ENCODE measurements around the gene CUX1.

Gene CUX1

DNA sequence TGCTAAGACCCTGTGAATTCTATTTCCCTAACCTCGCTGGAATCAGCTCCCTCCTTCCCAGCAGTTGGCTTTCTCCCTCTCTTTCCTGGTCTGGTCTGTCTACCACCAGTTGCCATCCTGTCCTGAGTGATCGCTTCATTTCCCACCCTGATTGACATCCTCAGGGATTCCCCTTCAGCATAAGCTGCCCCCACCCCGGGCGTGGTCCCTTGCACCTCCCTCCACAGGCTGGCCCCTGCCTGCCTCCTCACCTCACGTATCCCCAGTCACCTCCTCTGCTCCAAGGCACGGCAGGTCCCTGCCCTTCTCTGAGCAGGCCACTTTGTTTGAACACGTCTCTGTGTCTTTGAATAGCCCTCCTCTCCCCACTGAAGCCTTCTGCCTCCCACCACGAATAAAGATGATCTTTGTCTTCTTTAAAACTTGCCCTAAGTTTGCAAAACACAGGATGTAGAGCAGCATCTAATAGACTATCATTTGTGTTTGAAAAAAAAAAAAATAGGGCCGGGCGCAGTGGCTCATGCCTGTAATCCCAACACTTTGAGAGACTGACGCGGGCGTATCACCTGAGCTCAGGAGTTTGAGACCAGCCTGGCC lies 233.5 kb downstream of the CUX1 start:
- no peak for TF ChIP-seq EP300 (IDR thresholded peaks at IDR 0.05; ENCODE audit: borderline replicate concordance)
- no peak for TF ChIP-seq CEBPB (IDR thresholded peaks at IDR 0.05)
- TF ChIP-seq REST (IDR thresholded peaks at IDR 0.05; ENCODE audit: low read depth) = no peak
- no peak for TF ChIP-seq EGR1 (IDR thresholded peaks at IDR 0.05)
- no peak for TF ChIP-seq RAD21 (IDR thresholded peaks at IDR 0.05; ENCODE audit: low read depth)
- TF ChIP-seq FOXM1 (IDR thresholded peaks at IDR 0.05; ENCODE audit: borderline replicate concordance, low read depth) = no peak
- TF ChIP-seq TEAD4 (IDR thresholded peaks at IDR 0.05) = no peak
- no peak for TF ChIP-seq CREB1 (IDR thresholded peaks at IDR 0.05; ENCODE audit: low read depth)
- no peak for TF ChIP-seq YY1 (IDR thresholded peaks at IDR 0.05; ENCODE audit: low read depth)
- TF ChIP-seq, protein P1, sequence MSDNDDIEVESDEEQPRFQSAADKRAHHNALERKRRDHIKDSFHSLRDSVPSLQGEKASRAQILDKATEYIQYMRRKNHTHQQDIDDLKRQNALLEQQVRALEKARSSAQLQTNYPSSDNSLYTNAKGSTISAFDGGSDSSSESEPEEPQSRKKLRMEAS (IDR thresholded peaks at IDR 0.05) = no peak
- no peak for TF ChIP-seq TCF12 (IDR thresholded peaks at IDR 0.05; ENCODE audit: low read depth)
- no peak for TF ChIP-seq USF1 (IDR thresholded peaks at IDR 0.05)

GRCh38 chr7:102054158-102054557 lies 236.7 kb downstream of the CUX1 start:
- TF ChIP-seq YY1 (IDR thresholded peaks at IDR 0.05; ENCODE audit: low read depth) (no peak), RAD21 (IDR thresholded peaks at IDR 0.05; ENCODE audit: low read depth) (no peak)

DNA sequence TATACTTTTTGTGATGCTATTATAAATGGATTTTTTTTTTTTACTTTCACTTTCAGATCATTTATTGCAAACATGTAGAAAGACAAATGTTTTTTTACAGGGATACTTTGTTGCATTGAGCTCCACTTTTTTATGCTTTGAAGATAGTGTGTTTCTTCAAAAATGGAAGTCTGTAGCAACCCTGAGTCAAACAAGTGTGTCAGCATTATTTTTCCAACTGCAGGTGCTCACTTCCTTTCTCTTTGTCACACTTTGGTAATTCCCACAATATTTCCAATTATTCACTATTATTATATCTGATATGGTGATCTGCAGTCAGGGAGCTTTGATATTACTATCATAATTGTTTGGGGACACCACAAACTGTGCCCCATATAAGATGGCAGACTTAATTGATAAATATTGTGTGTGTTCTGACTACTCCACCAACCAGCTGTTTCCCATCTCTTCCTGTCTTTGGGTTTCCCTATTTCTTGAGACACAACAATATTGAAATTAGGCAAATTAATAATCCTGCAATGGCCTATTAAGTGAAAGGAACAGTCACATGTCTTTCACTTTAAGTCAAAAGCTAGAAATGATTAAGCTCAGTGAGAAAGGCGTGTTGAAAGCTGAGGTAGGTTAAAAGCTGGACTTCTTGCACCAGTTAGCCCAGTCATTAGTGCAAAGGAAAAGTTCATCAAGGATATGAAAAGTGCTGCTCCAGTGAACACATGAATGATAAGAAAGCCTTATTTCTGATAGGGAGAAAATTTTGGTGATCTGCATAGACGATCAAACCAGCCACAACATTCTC lies 238.0 kb downstream of the CUX1 start:
- TF ChIP-seq CEBPB (IDR thresholded peaks at IDR 0.05) (no peak), RAD21 (IDR thresholded peaks at IDR 0.05; ENCODE audit: low read depth) (no peak), EGR1 (IDR thresholded peaks at IDR 0.05) (no peak), ZBTB7A (IDR thresholded peaks at IDR 0.05; ENCODE audit: low read depth) (no peak), TAF1 (IDR thresholded peaks at IDR 0.05; ENCODE audit: low read depth) (no peak), CREB1 (IDR thresholded peaks at IDR 0.05; ENCODE audit: low read depth) (no peak)
- TF ChIP-seq, protein P1 (IDR thresholded peaks at IDR 0.05) = no peak

GRCh38 chr7:102059524-102059923 lies 242.1 kb downstream of the CUX1 start:
- no peak for TF ChIP-seq NFIC (IDR thresholded peaks at IDR 0.05)
- no peak for TF ChIP-seq CEBPB (IDR thresholded peaks at IDR 0.05)
- no peak for TF ChIP-seq EGR1 (IDR thresholded peaks at IDR 0.05)
- TF ChIP-seq RAD21 (IDR thresholded peaks at IDR 0.05; ENCODE audit: low read depth) = no peak
- no peak for TF ChIP-seq REST (IDR thresholded peaks at IDR 0.05; ENCODE audit: low read depth)
- TF ChIP-seq EP300 (IDR thresholded peaks at IDR 0.05; ENCODE audit: borderline replicate concordance) = no peak
- TF ChIP-seq TCF12 (IDR thresholded peaks at IDR 0.05; ENCODE audit: low read depth) = no peak
- TF ChIP-seq TAF1 (IDR thresholded peaks at IDR 0.05; ENCODE audit: low read depth) = no peak
- TF ChIP-seq, protein P1 (IDR thresholded peaks at IDR 0.05) = no peak
- TF ChIP-seq FOXM1 (IDR thresholded peaks at IDR 0.05; ENCODE audit: borderline replicate concordance, low read depth) = no peak
- no peak for TF ChIP-seq USF1 (IDR thresholded peaks at IDR 0.05)
- TF ChIP-seq TEAD4 (IDR thresholded peaks at IDR 0.05) = no peak
- no peak for TF ChIP-seq CREB1 (IDR thresholded peaks at IDR 0.05; ENCODE audit: low read depth)
- no peak for TF ChIP-seq YY1 (IDR thresholded peaks at IDR 0.05; ENCODE audit: low read depth)
- no peak for TF ChIP-seq ZBTB7A (IDR thresholded peaks at IDR 0.05; ENCODE audit: low read depth)

DNA sequence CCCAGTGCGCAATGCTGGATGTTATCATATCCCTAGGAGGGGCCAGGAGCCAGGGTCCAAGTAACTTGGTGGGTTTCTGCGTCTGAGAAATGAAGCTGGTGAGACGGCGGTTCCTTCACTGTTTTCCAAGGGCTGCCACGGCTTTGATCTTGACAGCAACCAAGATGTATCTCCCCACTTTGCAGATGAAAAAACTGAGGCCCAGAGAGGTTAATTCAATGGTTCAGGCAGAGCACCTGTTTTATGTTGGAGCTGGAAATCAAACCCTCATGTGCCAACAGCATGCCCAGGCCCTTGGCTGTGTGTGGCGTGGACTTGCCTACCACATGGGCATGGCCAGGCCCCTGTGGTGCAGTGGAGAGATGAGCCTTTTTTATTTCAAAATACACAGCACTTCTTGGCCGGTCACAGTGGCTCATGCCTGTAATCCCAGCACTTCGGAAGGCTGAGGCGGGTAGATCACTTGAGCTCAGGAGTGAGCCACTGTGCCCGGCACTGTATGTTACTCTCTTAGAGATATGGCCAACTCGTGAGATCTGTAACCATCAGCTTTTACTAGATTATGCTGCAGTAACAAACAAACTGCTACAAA lies 244.0 kb downstream of the CUX1 start:
- no peak for TF ChIP-seq EP300 (IDR thresholded peaks at IDR 0.05; ENCODE audit: borderline replicate concordance)
- TF ChIP-seq EGR1 (IDR thresholded peaks at IDR 0.05) = no peak
- TF ChIP-seq FOXM1 (IDR thresholded peaks at IDR 0.05; ENCODE audit: borderline replicate concordance, low read depth) = no peak
- no peak for TF ChIP-seq ZBTB7A (IDR thresholded peaks at IDR 0.05; ENCODE audit: low read depth)
- TF ChIP-seq TCF12 (IDR thresholded peaks at IDR 0.05; ENCODE audit: low read depth) = no peak
- TF ChIP-seq YY1 (IDR thresholded peaks at IDR 0.05; ENCODE audit: low read depth) = no peak
- TF ChIP-seq CREB1 (IDR thresholded peaks at IDR 0.05; ENCODE audit: low read depth) = no peak
- TF ChIP-seq TEAD4 (IDR thresholded peaks at IDR 0.05) = no peak
- no peak for TF ChIP-seq NFIC (IDR thresholded peaks at IDR 0.05)
- TF ChIP-seq RAD21 (IDR thresholded peaks at IDR 0.05; ENCODE audit: low read depth) = no peak
- TF ChIP-seq REST (IDR thresholded peaks at IDR 0.05; ENCODE audit: low read depth) = no peak
- no peak for TF ChIP-seq TAF1 (IDR thresholded peaks at IDR 0.05; ENCODE audit: low read depth)
- TF ChIP-seq USF1 (IDR thresholded peaks at IDR 0.05) = no peak
- no peak for TF ChIP-seq CEBPB (IDR thresholded peaks at IDR 0.05)
- TF ChIP-seq, protein P1 (IDR thresholded peaks at IDR 0.05) = no peak
